Fibroblast of peridontal ligament (primary cell): ENCODE measurements around the gene IFNL2.
"Not testable (repeated sequence)": the region's sequence is repeated elsewhere in the genome, so short reads cannot be mapped to it uniquely, and the experiment has no call there.

Experiments
- DNase-seq: peaks from one replicate; pipeline ENCODE4 v3.0.0-alpha.2; 2010; ENCODE audit errors: extremely low read depth

IFNL2 gene

GRCh38 chr19:39297931-39298634, 29.9 kb downstream of the IFNL2 start:
- no peak for DNase-seq

GRCh38 chr19:39299404-39299803, 31.2 kb downstream of the IFNL2 start:
- no peak for DNase-seq

- no peak for DNase-seq
These were observed 31.6 kb downstream of the IFNL2 start for GRCh38 chr19:39299832-39300231.

- DNase-seq: no peak
These were observed 32.8 kb downstream of the IFNL2 start for GRCh38 chr19:39301021-39301420.

- DNase-seq: no peak
These were observed 33.4 kb downstream of the IFNL2 start for GRCh38 chr19:39301562-39301961.

GRCh38 chr19:39303373-39304184, 35.4 kb downstream of the IFNL2 start:
- no peak for DNase-seq

GRCh38 chr19:39304185-39304513, 36.0 kb downstream of the IFNL2 start:
- DNase-seq: no peak

GRCh38 chr19:39304701-39305571, 36.7 kb downstream of the IFNL2 start:
- no peak for DNase-seq

GRCh38 chr19:39306075-39306474, 37.9 kb downstream of the IFNL2 start:
- no peak for DNase-seq

- DNase-seq: no peak
These were observed 39.0 kb downstream of the IFNL2 start for GRCh38 chr19:39307046-39307821.

- no peak for DNase-seq
These were observed 39.8 kb downstream of the IFNL2 start for GRCh38 chr19:39307822-39308530.

GRCh38 chr19:39308531-39309304, 40.5 kb downstream of the IFNL2 start:
- no peak for DNase-seq

GRCh38 chr19:39309305-39309670, 41.1 kb downstream of the IFNL2 start:
- DNase-seq: not testable (repeated sequence)

- DNase-seq: peak; percentile 4
These were observed 42.5 kb downstream of the IFNL2 start for GRCh38 chr19:39310558-39311311.

GRCh38 chr19:39314016-39314728, 46.0 kb downstream of the IFNL2 start:
- no peak for DNase-seq

GRCh38 chr19:39315933-39316332, 47.7 kb downstream of the IFNL2 start:
- DNase-seq: no peak

- no peak for DNase-seq
These were observed 48.6 kb downstream of the IFNL2 start for GRCh38 chr19:39316627-39317321.

- DNase-seq: no peak
These were observed 49.3 kb downstream of the IFNL2 start for GRCh38 chr19:39317476-39317875.
